Esophagus squamous epithelium (tissue), 5 donors: Measurements from ENCODE around the gene FAM98C. TPM values are rescaled to one million over a fixed set of nuclear protein-coding genes. Genes with fewer than 3 reads are reported as not detected.

ENCODE experiments used
- DNase-seq: peaks from one replicate; lab custom pipeline; 2025; lab: John Stamatoyannopoulos, UW
- H3K27ac ChIP-seq, 4 donors: fragments of 200-600 bp; sonication (generic); one replicate each; pipeline ENCODE4 v1.5.1; 2016 to 2019; ENCODE audit warnings: mild to moderate bottlenecking in 1 of 4
- H3K27me3 ChIP-seq, 4 donors: fragments of 200-600 bp; sonication (generic); 1 replicate in 3 of 4; 2 replicates in 1 of 4; pipeline versions ENCODE4 v1.5.1 to v1.6.0; 2017 to 2021; ENCODE audit warnings: antibody characterized with exemption in 1 of 4
- H3K36me3 ChIP-seq, 3 donors: fragments of 200-600 bp; sonication (generic); one replicate each; pipeline ENCODE4 v1.5.1; 2016 to 2019
- H3K4me1 ChIP-seq, 3 donors: fragments of 200-600 bp; sonication (generic); one replicate each; pipeline ENCODE4 v1.5.1; 2017 to 2019
- H3K4me3 ChIP-seq, 4 donors: fragments of 200-600 bp; sonication (generic); 1 replicate in 3 of 4; 2 replicates in 1 of 4; pipeline ENCODE4 v1.5.1; 2016 to 2019; ENCODE audit warnings: mild to moderate bottlenecking in 2 of 4, moderate library complexity in 1 of 4
- H3K9me3 ChIP-seq, 3 donors: fragments of 200-600 bp; sonication (generic); one replicate each; pipeline ENCODE4 v1.5.1; 2016 to 2019
- POLR2A ChIP-seq, 4 donors: fragments of 450-650 bp; IDR thresholded peaks; one replicate each; pipeline ENCODE4 v1.6.1; 2017; ENCODE audit warnings: antibody characterized with exemption in 4 of 4, mild to moderate bottlenecking in 4 of 4, moderate library complexity in 3 of 4
- WGBS, 2 donors: methylation state at CpG; one replicate each; pipeline ENCODE4 v1.1.5; 2018; 5-methylcytosine and 5-hydroxymethylcytosine counted together
- intact Hi-C: fragments of 100-400 bp; cut with DNase I; formaldehyde crosslinking; loops from one replicate; pipeline ENCODE4 v1.15.0; 2022
- total RNA-seq, 4 donors: library from RNA; depleted of rRNA; stranded (reverse); fragments of >200 nt; gene quantifications; one replicate each; pipeline ENCODE4 v1.1.0, GENCODE V29; 2016
- TF ChIP-seq, protein P1 (sequence below), 6 experiments: fragments of 450-650 bp in 4 of 6; fragments of 200-600 bp in 2 of 6; sonication (generic) in 2 of 6; IDR thresholded peaks; one replicate each; pipeline ENCODE4 v1.5.1; 2016 to 2019; ENCODE audit warnings: antibody characterized with exemption in 6 of 6, mild to moderate bottlenecking in 4 of 6, moderate library complexity in 4 of 6
- donor health status: DM: yes; HTN: yes; CAD: no.

The FAM98C gene
- total RNA-seq, 4 donors from 2014 or later, result 14.4 to 40.0 (median 21.2) TPM

DNA sequence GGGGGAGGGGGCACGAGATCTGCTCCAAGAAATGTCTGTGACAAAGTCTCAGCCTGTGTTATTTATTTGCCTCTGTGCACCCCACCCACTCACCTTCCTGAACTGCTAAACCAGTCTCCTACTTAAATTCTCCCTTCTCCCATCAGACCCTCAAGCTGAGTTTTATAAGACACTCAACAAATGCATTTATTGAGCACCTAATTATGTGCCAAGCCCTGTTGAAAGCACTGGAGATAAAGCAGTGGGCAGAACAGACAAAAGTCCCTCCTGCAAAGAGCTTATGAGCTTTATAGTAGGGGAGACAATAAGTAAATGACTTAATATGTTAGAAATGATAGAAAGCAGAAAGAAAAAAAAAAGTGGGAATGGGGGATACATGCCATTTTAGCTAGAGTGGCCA is 3.4 kb upstream of the FAM98C start:
- H3K27ac ChIP-seq, result no peak overlapping the region
- peaks cover 8 to 36% (median 16%) of the 10 kb centered on the region in 3 donors for H3K4me1 ChIP-seq
- H3K27me3 ChIP-seq, result peaks cover 0 to 64% (median 2%) of the 10 kb centered on the region in 4 donors
- TF ChIP-seq, protein P1, sequence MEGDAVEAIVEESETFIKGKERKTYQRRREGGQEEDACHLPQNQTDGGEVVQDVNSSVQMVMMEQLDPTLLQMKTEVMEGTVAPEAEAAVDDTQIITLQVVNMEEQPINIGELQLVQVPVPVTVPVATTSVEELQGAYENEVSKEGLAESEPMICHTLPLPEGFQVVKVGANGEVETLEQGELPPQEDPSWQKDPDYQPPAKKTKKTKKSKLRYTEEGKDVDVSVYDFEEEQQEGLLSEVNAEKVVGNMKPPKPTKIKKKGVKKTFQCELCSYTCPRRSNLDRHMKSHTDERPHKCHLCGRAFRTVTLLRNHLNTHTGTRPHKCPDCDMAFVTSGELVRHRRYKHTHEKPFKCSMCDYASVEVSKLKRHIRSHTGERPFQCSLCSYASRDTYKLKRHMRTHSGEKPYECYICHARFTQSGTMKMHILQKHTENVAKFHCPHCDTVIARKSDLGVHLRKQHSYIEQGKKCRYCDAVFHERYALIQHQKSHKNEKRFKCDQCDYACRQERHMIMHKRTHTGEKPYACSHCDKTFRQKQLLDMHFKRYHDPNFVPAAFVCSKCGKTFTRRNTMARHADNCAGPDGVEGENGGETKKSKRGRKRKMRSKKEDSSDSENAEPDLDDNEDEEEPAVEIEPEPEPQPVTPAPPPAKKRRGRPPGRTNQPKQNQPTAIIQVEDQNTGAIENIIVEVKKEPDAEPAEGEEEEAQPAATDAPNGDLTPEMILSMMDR (IDR thresholded peaks at IDR 0.05), result no peak
- DNase-seq, result no peak
- H3K4me3 ChIP-seq, result no peak overlapping the region
- 56 to 60% methylated on average over 1 of the region's 1 CpG for WGBS, 2 donors
- H3K36me3 ChIP-seq, result no peaks in the 10 kb centered on the region
- intact Hi-C loops, result no loop called here
- no peaks in the 10 kb centered on the region for H3K9me3 ChIP-seq

DNA sequence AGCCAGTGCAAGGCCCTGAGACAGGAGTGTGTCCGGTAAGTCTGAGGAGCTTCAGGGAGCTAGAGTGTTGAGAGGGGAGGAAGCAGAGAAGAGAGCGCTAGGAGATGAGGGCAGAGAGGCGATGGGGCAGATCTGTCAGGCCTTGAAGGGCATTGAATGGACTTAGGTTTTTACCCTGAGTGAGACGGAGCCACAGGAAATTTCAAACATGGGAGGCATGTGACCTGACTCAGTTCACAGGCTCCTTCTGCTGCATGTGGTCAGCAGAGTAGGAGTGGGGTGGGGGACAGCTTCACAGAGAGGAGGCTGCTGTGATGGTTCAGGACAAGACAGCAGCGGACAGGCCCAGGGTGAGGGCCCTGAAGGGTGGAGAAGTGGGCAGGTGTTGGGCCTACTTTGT is 2.5 kb upstream of the FAM98C start:
- peaks cover 0 to 7% (median 5%) of the 10 kb centered on the region in 3 donors for H3K36me3 ChIP-seq
- DNase-seq, result no peak
- TF ChIP-seq, protein P1 (IDR thresholded peaks at IDR 0.05), result no peak
- TF ChIP-seq POLR2A (IDR thresholded peaks at IDR 0.05), result no peak
- H3K4me1 ChIP-seq, result peaks cover 5 to 32% (median 15%) of the 10 kb centered on the region in 3 donors
- peaks cover 0 to 56% (median 2%) of the 10 kb centered on the region in 4 donors for H3K27me3 ChIP-seq
- H3K4me3 ChIP-seq, result no peak overlapping the region
- H3K27ac ChIP-seq, result no peak overlapping the region
- no peaks in the 10 kb centered on the region for H3K9me3 ChIP-seq
- WGBS, 2 donors, result 69 to 80% methylated on average over 5 of the region's 5 CpGs
- intact Hi-C loops, result no loop called here

DNA sequence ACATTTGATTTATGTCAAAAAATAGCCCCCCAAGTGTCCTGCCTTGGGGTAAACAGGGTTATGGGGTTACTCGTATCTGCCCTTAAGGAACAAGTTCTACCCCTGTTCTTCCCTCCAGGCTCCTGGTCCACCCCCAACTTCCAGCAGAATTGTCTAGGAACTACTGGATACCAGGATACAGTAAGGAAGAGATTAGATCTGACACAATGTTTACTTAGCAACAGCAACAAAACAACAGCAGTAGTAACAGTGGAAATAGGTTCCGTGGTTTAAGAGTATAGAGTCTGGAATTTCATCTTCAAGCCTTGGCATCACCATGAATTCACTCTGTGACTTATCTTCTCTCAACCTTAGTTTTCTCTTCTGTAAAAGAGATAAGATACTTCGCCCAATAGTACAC is 1.7 kb upstream of the FAM98C start:
- intact Hi-C loops, result no loop called here
- WGBS, 2 donors, result 50 to 64% methylated on average over 3 of the region's 3 CpGs
- H3K4me1 ChIP-seq, result peaks cover 5 to 24% (median 11%) of the 10 kb centered on the region in 3 donors
- peaks cover 0 to 15% (median 9%) of the 10 kb centered on the region in 3 donors for H3K36me3 ChIP-seq
- no peak overlapping the region for H3K4me3 ChIP-seq
- H3K27ac ChIP-seq, result no peak overlapping the region
- TF ChIP-seq POLR2A (IDR thresholded peaks at IDR 0.05), result no peak
- TF ChIP-seq, protein P1 (IDR thresholded peaks at IDR 0.05), result no peak
- DNase-seq, result no peak
- peaks cover 0 to 48% (median 2%) of the 10 kb centered on the region in 4 donors for H3K27me3 ChIP-seq
- no peaks in the 10 kb centered on the region for H3K9me3 ChIP-seq

DNA sequence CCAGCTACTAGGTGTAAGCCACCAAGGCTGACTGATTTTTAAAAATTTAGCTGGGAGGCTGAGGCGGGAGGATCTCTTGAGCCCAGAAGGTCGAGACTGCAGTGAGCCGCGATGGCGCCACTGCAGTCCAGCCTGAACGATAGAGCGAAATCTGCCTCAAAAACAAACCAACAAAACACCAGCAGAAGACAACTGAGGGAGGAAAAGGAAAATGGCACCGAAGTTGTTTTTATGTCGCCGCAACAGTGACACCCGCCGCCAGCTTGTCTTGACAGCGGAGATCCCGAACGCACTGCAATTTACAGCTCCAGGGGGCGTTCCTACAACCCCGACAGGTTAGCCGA is 298 bp upstream of the FAM98C start:
- H3K27me3 ChIP-seq, result peaks cover 0 to 34% (median 2%) of the 10 kb centered on the region in 4 donors
- WGBS, 2 donors, result 0 to 7% methylated on average over 6 to 12 of the region's 18 CpGs
- peak overlapping the region; percentile 71 to 97 (median 77) for H3K4me3 ChIP-seq
- H3K9me3 ChIP-seq, result no peaks in the 10 kb centered on the region
- peak overlapping the region; percentile 27 to 69 (median 61) for H3K27ac ChIP-seq
- TF ChIP-seq POLR2A (IDR thresholded peaks at IDR 0.05), result no peak
- TF ChIP-seq, protein P1 (IDR thresholded peaks at IDR 0.05), result no peak
- intact Hi-C loops, result no loop called here
- H3K4me1 ChIP-seq, result peaks cover 5 to 20% (median 11%) of the 10 kb centered on the region in 3 donors
- DNase-seq, result no peak
- peaks cover 0 to 30% (median 9%) of the 10 kb centered on the region in 3 donors for H3K36me3 ChIP-seq

DNA sequence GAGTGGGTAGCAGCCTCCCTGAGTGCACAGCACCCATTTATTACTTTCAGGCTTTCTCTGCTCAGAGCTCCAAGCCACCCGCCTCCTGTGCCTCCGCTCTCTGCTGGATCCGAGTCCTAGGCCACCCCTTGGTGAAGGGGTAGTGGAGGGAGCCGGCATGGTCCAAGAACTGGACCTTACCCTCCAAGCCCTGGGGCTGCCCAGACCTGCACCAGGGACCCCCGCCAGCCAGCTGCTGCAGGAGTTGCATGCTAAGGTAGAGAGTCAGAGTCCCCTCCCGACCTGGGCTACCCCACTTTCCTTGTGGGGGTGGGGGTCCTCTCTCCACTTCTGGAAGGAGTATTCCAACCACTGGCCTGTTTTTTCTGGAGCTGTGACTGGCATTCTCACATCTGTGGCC is 2.0 kb downstream of the FAM98C start:
- TF ChIP-seq, protein P1 (IDR thresholded peaks at IDR 0.05), result no peak
- TF ChIP-seq POLR2A (IDR thresholded peaks at IDR 0.05), result no peak
- peaks cover 0 to 11% (median 0%) of the 10 kb centered on the region in 4 donors for H3K27me3 ChIP-seq
- intact Hi-C loops, result no loop called here
- peaks cover 0 to 48% (median 9%) of the 10 kb centered on the region in 3 donors for H3K36me3 ChIP-seq
- DNase-seq, result no peak
- no peak overlapping the region for H3K4me3 ChIP-seq
- no peak overlapping the region for H3K27ac ChIP-seq
- H3K4me1 ChIP-seq, result peaks cover 5 to 20% (median 11%) of the 10 kb centered on the region in 3 donors
- 100% methylated on average over 1 to 3 of the region's 6 CpGs for WGBS, 2 donors
- H3K9me3 ChIP-seq, result no peaks in the 10 kb centered on the region
